ENCODE data around the gene ARF3. TPM values are rescaled to one million over a fixed set of nuclear protein-coding genes. Genes with fewer than 3 reads are reported as not detected.

Gene ARF3
- total RNA-seq, 1 experiment from 2014 or later: 257 TPM

DNA sequence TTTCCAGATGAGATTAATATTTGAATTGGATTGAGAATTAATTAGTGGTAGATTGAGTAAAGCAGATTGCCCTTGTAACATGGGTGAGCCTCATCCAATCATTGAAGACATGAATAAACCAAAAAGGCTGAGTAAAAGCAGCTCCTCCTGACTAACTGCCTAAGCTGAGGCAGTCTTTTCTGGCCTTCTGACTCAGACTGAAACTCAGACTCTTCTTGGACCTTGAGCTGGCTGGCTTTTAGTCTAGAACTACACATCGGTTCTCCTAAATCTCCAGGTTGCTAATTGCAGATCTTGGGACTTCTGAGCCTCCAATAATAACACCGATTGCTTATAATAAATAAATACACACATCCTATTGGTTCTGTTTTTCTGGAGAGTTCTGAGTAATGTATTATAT lies 56.0 kb downstream of the ARF3 start:
- no peaks in the 10 kb centered on the region for H3K9me3 ChIP-seq
- BruUV-seq (replicated peaks): no TSS peak
- H3K4me3 ChIP-seq (ENCODE audit: low read depth, low read length): no peak overlapping the region
- CTCF ChIA-PET: interaction anchor here (0.6 to 0.7 kb wide), 2 partner anchors 48 to 117 kb away, joined by 3 read pairs; no protein-coding TSS in a partner anchor
- Mint-ChIP-seq H3K4me1 (ENCODE audit: low read depth, unreplicated experiment) (no peaks in the 10 kb centered on the region), H3K27me3 (ENCODE audit: insufficient read depth, unreplicated experiment) (no peaks in the 10 kb centered on the region), H3K27ac (ENCODE audit: unreplicated experiment) (no peak overlapping the region), H3K4me3 (ENCODE audit: unreplicated experiment) (no peak overlapping the region), H3K36me3 (ENCODE audit: insufficient read depth, unreplicated experiment) (no peaks in the 10 kb centered on the region), H3K9me3 (ENCODE audit: unreplicated experiment) (no peaks in the 10 kb centered on the region)
- H3K27me3 ChIP-seq (replicated peaks; ENCODE audit: control insufficient read depth, insufficient read depth, low read length): no peaks in the 10 kb centered on the region
- no peaks in the 10 kb centered on the region for H3K4me1 ChIP-seq
- H3K36me3 ChIP-seq (ENCODE audit: control insufficient read depth, insufficient read depth, low read length): no peaks in the 10 kb centered on the region
- intact Hi-C loops (cut with micrococcal nuclease; ENCODE audit: unreplicated experiment): no loop called here
- TF ChIP-seq CTCF (IDR thresholded peaks at IDR 0.05; ENCODE audit: insufficient read depth in 1 of 2, low read depth in 1 of 2, low read length in 1 of 2, severe bottlenecking in 1 of 2, unreplicated experiment in 1 of 2): no peak
- POLR2A ChIA-PET: interaction anchor here (0.8 to 1.2 kb wide), 2 partner anchors 24 to 49 kb away, joined by 3 to 5 read pairs; partner anchors contain the start of genes DDX23 and FKBP11
- no peak for DNase-seq

DNA sequence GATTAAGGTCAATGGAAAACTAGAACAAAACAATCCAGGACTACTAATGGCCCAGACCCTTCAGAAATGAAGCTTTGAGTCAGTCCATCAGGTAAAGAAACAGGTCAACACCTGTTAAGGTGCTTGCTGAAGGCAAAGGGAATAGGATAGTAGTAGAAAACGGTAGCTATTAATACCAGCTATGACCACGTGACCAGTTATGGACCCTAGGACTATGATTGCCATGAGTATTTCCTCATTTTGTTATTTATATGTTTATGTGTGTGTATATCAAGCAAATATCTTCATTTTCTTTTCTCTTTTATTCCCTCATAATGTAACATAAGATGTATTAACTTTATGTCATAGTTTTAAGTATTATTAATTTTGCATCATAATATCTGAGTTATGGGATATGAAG lies 57.6 kb downstream of the ARF3 start:
- peaks cover 4% of the 10 kb centered on the region for H3K36me3 Mint-ChIP-seq (ENCODE audit: insufficient read depth, unreplicated experiment)
- no peak overlapping the region for H3K27ac Mint-ChIP-seq (ENCODE audit: unreplicated experiment)
- DNase-seq: no peak
- no peaks in the 10 kb centered on the region for H3K4me1 Mint-ChIP-seq (ENCODE audit: low read depth, unreplicated experiment)
- intact Hi-C loops (cut with micrococcal nuclease; ENCODE audit: unreplicated experiment): no loop called here
- H3K4me3 Mint-ChIP-seq (ENCODE audit: unreplicated experiment): no peak overlapping the region
- no peaks in the 10 kb centered on the region for H3K36me3 ChIP-seq (ENCODE audit: control insufficient read depth, insufficient read depth, low read length)
- no peaks in the 10 kb centered on the region for H3K27me3 Mint-ChIP-seq (ENCODE audit: insufficient read depth, unreplicated experiment)
- no TSS peak for BruUV-seq (replicated peaks)
- ChIA-PET CTCF (interaction anchor here (1.0 to 1.2 kb wide), 2 partner anchors 9 to 35 kb away, joined by 3 read pairs; no protein-coding TSS in a partner anchor), POLR2A (interaction anchor here (0.9 kb wide), 1 partner anchor 47 kb away, joined by 3 read pairs; the partner anchor contains the start of gene DDX23)
- no peaks in the 10 kb centered on the region for H3K9me3 Mint-ChIP-seq (ENCODE audit: unreplicated experiment)
- no peaks in the 10 kb centered on the region for H3K9me3 ChIP-seq
- no peaks in the 10 kb centered on the region for H3K27me3 ChIP-seq (replicated peaks; ENCODE audit: control insufficient read depth, insufficient read depth, low read length)
- H3K4me3 ChIP-seq (ENCODE audit: low read depth, low read length): no peak overlapping the region
- TF ChIP-seq CTCF (IDR thresholded peaks at IDR 0.05; ENCODE audit: insufficient read depth in 1 of 2, low read depth in 1 of 2, low read length in 1 of 2, severe bottlenecking in 1 of 2, unreplicated experiment in 1 of 2): no peak
- H3K4me1 ChIP-seq: no peaks in the 10 kb centered on the region

- H3K9me3 ChIP-seq: no peaks in the 10 kb centered on the region
- no peak overlapping the region for H3K27ac Mint-ChIP-seq (ENCODE audit: unreplicated experiment)
- H3K4me1 Mint-ChIP-seq (ENCODE audit: low read depth, unreplicated experiment): peaks cover 21% of the 10 kb centered on the region
- ChIA-PET POLR2A (no interaction called here), CTCF (no interaction called here)
- H3K4me3 Mint-ChIP-seq (ENCODE audit: unreplicated experiment): no peak overlapping the region
- H3K27me3 ChIP-seq (replicated peaks; ENCODE audit: control insufficient read depth, insufficient read depth, low read length): no peaks in the 10 kb centered on the region
- DNase-seq: no peak
- H3K4me3 ChIP-seq (ENCODE audit: low read depth, low read length): no peak overlapping the region
- H3K36me3 Mint-ChIP-seq (ENCODE audit: insufficient read depth, unreplicated experiment): peaks cover 6% of the 10 kb centered on the region
- H3K9me3 Mint-ChIP-seq (ENCODE audit: unreplicated experiment): no peaks in the 10 kb centered on the region
- intact Hi-C loops (cut with micrococcal nuclease; ENCODE audit: unreplicated experiment): no loop called here
- TF ChIP-seq CTCF (IDR thresholded peaks at IDR 0.05; ENCODE audit: insufficient read depth in 1 of 2, low read depth in 1 of 2, low read length in 1 of 2, severe bottlenecking in 1 of 2, unreplicated experiment in 1 of 2): no peak
- no TSS peak for BruUV-seq (replicated peaks)
- H3K4me1 ChIP-seq: peaks cover 19% of the 10 kb centered on the region
- H3K36me3 ChIP-seq (ENCODE audit: control insufficient read depth, insufficient read depth, low read length): no peaks in the 10 kb centered on the region
- no peaks in the 10 kb centered on the region for H3K27me3 Mint-ChIP-seq (ENCODE audit: insufficient read depth, unreplicated experiment)
These were observed 63.0 kb downstream of the ARF3 start for GRCh38 chr12:48894271-48894670.

Data from Caco-2 (cell line).